Measurements from ENCODE around the gene ATP13A4. TPM values are rescaled to one million over a fixed set of nuclear protein-coding genes. Genes with fewer than 3 reads are reported as not detected.

The ATP13A4 gene
- total and polyA plus RNA-seq, 4 donors = 0.10 to 0.15 TPM; not detected in 2

DNA sequence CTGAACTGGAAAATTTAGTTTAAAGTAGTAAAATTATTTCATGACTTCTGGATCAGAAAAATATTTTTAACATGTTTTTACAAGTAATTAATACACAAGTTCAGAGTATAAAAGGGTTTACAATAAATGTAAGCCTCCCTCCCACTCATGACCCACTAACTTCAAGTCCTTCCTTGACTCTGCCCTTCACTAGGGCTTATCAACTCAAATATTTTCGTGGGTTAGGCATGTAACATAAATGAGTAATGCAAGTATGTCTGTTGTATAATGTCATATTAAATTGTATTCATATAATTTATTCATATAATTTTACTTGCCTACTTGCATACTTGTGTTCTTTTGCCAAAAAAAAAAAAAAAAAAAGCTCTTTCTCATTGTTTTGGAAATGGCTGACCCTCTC lies 34.9 kb upstream of the ATP13A4 start:
- H3K4me3 ChIP-seq (ENCODE audit: low read length in 2 of 2) = no peak overlapping the region
- intact Hi-C loops (cut with DNase I) = no loop called here
- H3K4me1 ChIP-seq (ENCODE audit: control insufficient read depth in 1 of 2, insufficient read depth in 2 of 2, low read length in 2 of 2) = peaks cover 0 to 1% of the 10 kb centered on the region in 2 donors
- ATAC-seq (ENCODE audit: low FRiP score) = no peak
- H3K27me3 ChIP-seq (ENCODE audit: control insufficient read depth in 1 of 2, insufficient read depth in 2 of 2, low read length in 1 of 2) = no peaks in the 10 kb centered on the region
- no peaks in the 10 kb centered on the region for H3K9me3 ChIP-seq (ENCODE audit: control insufficient read depth, low read length)
- 41 to 52% methylated on average over 1 of the region's 1 CpG for WGBS, 2 donors
- no peaks in the 10 kb centered on the region for H3K36me3 ChIP-seq (ENCODE audit: control insufficient read depth in 1 of 2, insufficient read depth in 2 of 2, low read length in 1 of 2)
- H3K27ac ChIP-seq (ENCODE audit: low read depth in 1 of 2, low read length in 2 of 2) = no peak overlapping the region
- DNase-seq = no peak

DNA sequence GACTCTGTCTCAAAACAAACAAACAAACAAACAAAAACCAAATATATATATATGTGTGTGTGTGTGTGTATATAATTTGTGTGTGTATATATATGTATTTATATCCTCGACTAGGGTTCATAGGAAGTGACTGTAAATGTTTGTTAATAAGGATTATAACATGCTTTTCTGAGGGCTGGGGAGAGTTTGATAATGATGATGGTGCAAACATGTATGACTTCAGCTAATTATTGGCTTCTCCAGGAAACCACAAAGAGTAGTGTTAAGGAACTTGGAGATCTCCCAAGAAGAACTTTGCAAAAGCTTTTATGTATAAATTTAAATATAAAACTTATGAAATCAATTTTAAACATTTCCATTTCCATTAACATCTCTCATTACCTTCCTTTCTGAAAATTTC lies 34.4 kb upstream of the ATP13A4 start:
- no peak for DNase-seq

DNA sequence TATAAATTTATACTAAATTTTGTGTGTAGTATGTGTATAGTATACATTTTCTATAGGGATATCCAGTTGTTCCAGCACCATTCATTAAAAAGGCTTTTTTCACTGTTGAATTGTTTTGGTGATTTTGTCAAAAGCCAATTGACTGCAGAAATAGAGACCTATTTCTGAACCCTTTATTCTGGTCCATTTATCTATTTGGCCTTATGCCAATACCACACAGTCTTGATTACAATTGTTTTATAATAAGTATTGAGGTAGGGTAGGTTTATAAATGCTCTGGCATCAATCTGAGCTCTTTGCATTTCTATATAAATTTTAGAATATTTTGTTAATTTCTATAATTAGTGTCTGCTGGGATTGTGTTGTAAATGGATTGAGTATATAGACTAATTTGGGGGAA lies 31.8 kb upstream of the ATP13A4 start:
- intact Hi-C loops (cut with DNase I) = no loop called here
- ATAC-seq (ENCODE audit: low FRiP score) (no peak), DNase-seq (no peak)
- H3K27me3 ChIP-seq (ENCODE audit: control insufficient read depth in 1 of 2, insufficient read depth in 2 of 2, low read length in 1 of 2) = no peaks in the 10 kb centered on the region
- H3K4me3 ChIP-seq (ENCODE audit: low read length in 2 of 2) = no peak overlapping the region
- H3K4me1 ChIP-seq (ENCODE audit: control insufficient read depth in 1 of 2, insufficient read depth in 2 of 2, low read length in 2 of 2) = no peaks in the 10 kb centered on the region
- H3K36me3 ChIP-seq (ENCODE audit: control insufficient read depth in 1 of 2, insufficient read depth in 2 of 2, low read length in 1 of 2) = no peaks in the 10 kb centered on the region
- no peaks in the 10 kb centered on the region for H3K9me3 ChIP-seq (ENCODE audit: control insufficient read depth, low read length)
- H3K27ac ChIP-seq (ENCODE audit: low read depth in 1 of 2, low read length in 2 of 2) = no peak overlapping the region

More for the DNA sequence above, 34.4 kb upstream of the ATP13A4 start:
- no peaks in the 10 kb centered on the region for H3K4me1 ChIP-seq (ENCODE audit: control insufficient read depth in 1 of 2, insufficient read depth in 2 of 2, low read length in 2 of 2)
- no peaks in the 10 kb centered on the region for H3K9me3 ChIP-seq (ENCODE audit: control insufficient read depth, low read length)
- 78 to 81% methylated on average over 1 of the region's 1 CpG for WGBS, 2 donors
- ATAC-seq (ENCODE audit: low FRiP score) = no peak
- no peaks in the 10 kb centered on the region for H3K36me3 ChIP-seq (ENCODE audit: control insufficient read depth in 1 of 2, insufficient read depth in 2 of 2, low read length in 1 of 2)
- intact Hi-C loops (cut with DNase I) = no loop called here
- no peak overlapping the region for H3K4me3 ChIP-seq (ENCODE audit: low read length in 2 of 2)
- H3K27me3 ChIP-seq (ENCODE audit: control insufficient read depth in 1 of 2, insufficient read depth in 2 of 2, low read length in 1 of 2) = no peaks in the 10 kb centered on the region
- no peak overlapping the region for H3K27ac ChIP-seq (ENCODE audit: low read depth in 1 of 2, low read length in 2 of 2)

DNA sequence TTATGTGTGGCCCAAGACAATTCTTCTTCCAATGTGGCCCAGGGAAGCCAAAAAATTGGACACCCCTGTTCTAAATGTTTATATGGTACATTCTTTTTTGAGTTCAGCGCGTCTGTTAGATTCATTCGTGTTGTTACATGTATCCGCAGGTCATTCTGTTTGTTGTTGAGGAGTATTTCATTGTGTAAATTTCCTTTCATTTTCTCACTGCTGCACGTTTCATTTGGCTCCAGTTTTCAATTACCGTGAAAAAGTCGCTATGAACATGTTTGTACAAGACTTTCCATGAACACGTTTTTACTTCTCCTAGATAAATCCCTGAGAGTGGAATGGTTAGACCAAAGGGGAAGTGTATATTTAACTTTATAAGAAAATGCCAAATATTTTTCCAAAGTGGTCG lies 30.8 kb upstream of the ATP13A4 start:
- Histone ChIP-seq H3K4me1 (ENCODE audit: control insufficient read depth in 1 of 2, insufficient read depth in 2 of 2, low read length in 2 of 2) (no peaks in the 10 kb centered on the region), H3K4me3 (ENCODE audit: low read length in 2 of 2) (no peak overlapping the region), H3K36me3 (ENCODE audit: control insufficient read depth in 1 of 2, insufficient read depth in 2 of 2, low read length in 1 of 2) (no peaks in the 10 kb centered on the region), H3K27me3 (ENCODE audit: control insufficient read depth in 1 of 2, insufficient read depth in 2 of 2, low read length in 1 of 2) (no peaks in the 10 kb centered on the region), H3K9me3 (ENCODE audit: control insufficient read depth, low read length) (no peaks in the 10 kb centered on the region), H3K27ac (ENCODE audit: low read depth in 1 of 2, low read length in 2 of 2) (no peak overlapping the region)
- no peak for DNase-seq
- 59 to 66% methylated on average over 9 of the region's 9 CpGs for WGBS, 2 donors
- intact Hi-C loops (cut with DNase I) = no loop called here
- no peak for ATAC-seq (ENCODE audit: low FRiP score)

DNA sequence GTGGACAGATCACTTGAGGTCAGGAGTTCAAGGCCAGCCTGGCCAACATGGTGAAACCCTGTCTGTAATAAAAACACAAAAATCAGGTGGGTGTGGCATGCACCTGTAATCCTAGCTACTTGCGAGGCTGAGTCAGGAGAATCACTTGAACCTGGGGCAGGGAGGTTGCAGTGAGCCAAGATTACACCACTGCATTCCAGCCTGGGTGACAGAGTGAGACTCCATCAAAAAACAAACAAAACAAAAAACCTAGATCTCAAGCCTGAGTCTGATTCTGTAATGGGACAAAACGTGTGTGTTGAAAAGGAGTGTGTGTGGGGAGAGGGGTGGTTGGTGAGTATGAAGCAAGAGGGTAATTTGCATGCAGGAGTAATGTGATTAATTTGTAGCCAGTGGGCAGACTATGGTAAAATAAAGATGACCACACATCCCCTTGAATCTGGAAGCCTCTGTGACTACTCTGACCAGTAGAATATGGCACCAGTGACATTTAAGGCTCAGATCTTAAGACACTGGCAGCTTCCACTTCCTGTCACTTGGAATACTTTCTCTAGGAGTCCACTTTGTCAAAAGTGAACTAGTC lies 19.9 kb upstream of the ATP13A4 start:
- whole genome bisulfite sequencing, 2 donors = 49 to 50% methylated on average over 2 of the region's 2 CpGs
- no peaks in the 10 kb centered on the region for H3K9me3 ChIP-seq (ENCODE audit: control insufficient read depth, low read length)
- ATAC-seq (ENCODE audit: low FRiP score) (no peak), DNase-seq (no peak)
- no peak overlapping the region for H3K27ac ChIP-seq (ENCODE audit: low read depth in 1 of 2, low read length in 2 of 2)
- no peak overlapping the region for H3K4me3 ChIP-seq (ENCODE audit: low read length in 2 of 2)
- no peaks in the 10 kb centered on the region for H3K4me1 ChIP-seq (ENCODE audit: control insufficient read depth in 1 of 2, insufficient read depth in 2 of 2, low read length in 2 of 2)
- intact Hi-C loops (cut with DNase I) = loop anchor here in 1 of 2 donors (5.0 to 10.0 kb wide), 2 partner anchors 762 to 1010 kb away; no protein-coding TSS in a partner anchor
- no peaks in the 10 kb centered on the region for H3K27me3 ChIP-seq (ENCODE audit: control insufficient read depth in 1 of 2, insufficient read depth in 2 of 2, low read length in 1 of 2)
- H3K36me3 ChIP-seq (ENCODE audit: control insufficient read depth in 1 of 2, insufficient read depth in 2 of 2, low read length in 1 of 2) = no peaks in the 10 kb centered on the region

DNA sequence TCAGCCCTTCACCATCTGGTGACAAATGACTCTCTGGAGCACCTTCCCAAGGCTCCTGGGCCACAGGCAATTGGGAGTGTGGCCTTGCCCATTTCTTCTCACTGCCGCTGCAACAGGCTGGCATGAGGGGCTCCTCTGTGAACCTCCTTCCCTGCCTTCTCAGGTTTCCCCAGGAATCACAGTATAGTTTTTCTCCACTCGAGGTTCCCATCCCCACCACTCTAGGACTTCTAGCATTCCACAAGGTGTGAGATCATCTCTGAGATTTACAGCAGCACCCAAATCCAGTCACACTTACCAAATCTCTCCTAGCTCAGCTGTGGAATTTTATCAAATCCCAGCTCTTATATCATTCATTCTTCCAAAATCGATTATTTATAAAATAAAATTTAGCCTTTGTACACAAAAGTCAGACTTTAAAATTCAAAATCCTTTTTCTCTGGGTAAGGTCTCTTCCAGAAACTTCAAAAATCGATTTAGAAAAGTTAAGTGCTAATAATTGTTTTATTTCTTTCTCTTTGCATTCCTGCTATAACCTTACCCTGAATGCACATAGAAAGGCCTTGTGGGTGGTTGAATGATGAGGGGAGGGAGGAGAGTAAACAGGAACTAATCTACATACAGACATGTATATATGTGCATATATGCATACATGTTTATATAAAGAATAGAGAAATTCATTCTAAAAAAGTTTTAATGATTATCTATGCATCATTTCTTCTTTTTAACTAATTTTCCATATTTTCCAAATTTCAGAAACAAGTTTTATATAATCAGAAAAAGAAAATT lies 18.9 kb upstream of the ATP13A4 start:
- no peaks in the 10 kb centered on the region for H3K9me3 ChIP-seq (ENCODE audit: control insufficient read depth, low read length)
- H3K4me3 ChIP-seq (ENCODE audit: low read length in 2 of 2) = no peak overlapping the region
- no peaks in the 10 kb centered on the region for H3K36me3 ChIP-seq (ENCODE audit: control insufficient read depth in 1 of 2, insufficient read depth in 2 of 2, low read length in 1 of 2)
- intact Hi-C loops (cut with DNase I) = loop anchor here (2.0 to 10.0 kb wide), 3 partner anchors 761 to 1009 kb away; no protein-coding TSS in a partner anchor
- no peaks in the 10 kb centered on the region for H3K4me1 ChIP-seq (ENCODE audit: control insufficient read depth in 1 of 2, insufficient read depth in 2 of 2, low read length in 2 of 2)
- WGBS, 2 donors = 64 to 65% methylated on average over 4 of the region's 4 CpGs
- no peaks in the 10 kb centered on the region for H3K27me3 ChIP-seq (ENCODE audit: control insufficient read depth in 1 of 2, insufficient read depth in 2 of 2, low read length in 1 of 2)
- H3K27ac ChIP-seq (ENCODE audit: low read depth in 1 of 2, low read length in 2 of 2) = no peak overlapping the region
- DNase-seq (no peak), ATAC-seq (ENCODE audit: low FRiP score) (no peak)

DNA sequence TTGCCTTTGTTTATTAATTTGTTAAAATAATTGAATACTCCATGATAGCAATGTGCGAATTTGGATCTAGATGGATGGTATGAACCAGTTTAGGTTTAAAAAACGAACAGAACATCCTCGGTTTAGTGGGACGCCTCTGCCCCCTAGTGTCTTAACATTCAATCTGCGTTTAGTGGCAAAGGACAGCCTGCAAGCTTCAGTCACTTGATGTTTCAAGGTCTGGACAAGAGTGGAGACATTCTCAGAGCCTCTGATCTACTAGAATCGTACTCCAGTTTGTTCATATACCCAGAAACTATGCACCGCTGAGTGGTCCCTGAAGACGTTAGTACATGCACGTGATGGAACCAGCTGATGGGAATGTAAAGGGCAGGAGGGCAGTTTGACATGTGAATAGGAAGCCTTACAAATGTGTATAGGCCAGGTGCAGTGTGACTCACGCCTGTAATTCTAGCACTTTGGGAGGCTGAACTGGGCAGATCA lies 17.8 kb upstream of the ATP13A4 start:
- ATAC-seq (ENCODE audit: low FRiP score) = peak; percentile 63
- 7 to 10% methylated on average over 10 of the region's 10 CpGs for WGBS, 2 donors

DNA sequence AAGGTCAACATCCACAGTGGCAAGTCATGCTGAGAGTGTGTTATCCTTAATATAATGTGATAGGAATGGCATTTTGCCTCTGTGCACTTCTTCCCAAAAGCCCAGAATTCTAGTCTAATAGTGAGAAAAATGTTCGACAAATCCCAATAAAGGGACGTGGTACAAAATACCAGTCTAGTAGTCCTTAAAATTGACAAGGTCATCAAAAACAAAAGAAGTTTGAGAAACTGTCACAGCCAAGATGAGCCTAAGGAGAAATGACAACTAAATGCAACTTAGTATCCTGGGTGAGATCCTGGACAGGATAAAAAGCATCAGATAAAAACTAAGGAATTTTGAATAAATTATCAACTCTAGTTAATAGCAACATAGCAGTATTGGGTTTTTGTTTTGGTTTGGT lies 14.4 kb upstream of the ATP13A4 start:
- H3K27me3 ChIP-seq (ENCODE audit: control insufficient read depth in 1 of 2, insufficient read depth in 2 of 2, low read length in 1 of 2) = no peaks in the 10 kb centered on the region
- H3K36me3 ChIP-seq (ENCODE audit: control insufficient read depth in 1 of 2, insufficient read depth in 2 of 2, low read length in 1 of 2) = no peaks in the 10 kb centered on the region
- ATAC-seq (ENCODE audit: low FRiP score) (no peak), DNase-seq (no peak)
- H3K4me3 ChIP-seq (ENCODE audit: low read length in 2 of 2) = no peak overlapping the region
- no peaks in the 10 kb centered on the region for H3K9me3 ChIP-seq (ENCODE audit: control insufficient read depth, low read length)
- intact Hi-C loops (cut with DNase I) = no loop called here
- no peaks in the 10 kb centered on the region for H3K4me1 ChIP-seq (ENCODE audit: control insufficient read depth in 1 of 2, insufficient read depth in 2 of 2, low read length in 2 of 2)
- H3K27ac ChIP-seq (ENCODE audit: low read depth in 1 of 2, low read length in 2 of 2) = no peak overlapping the region
- WGBS, 2 donors = 70 to 74% methylated on average over 2 of the region's 2 CpGs

More for the DNA sequence above, 17.8 kb upstream of the ATP13A4 start:
- no peak overlapping the region for H3K4me3 ChIP-seq (ENCODE audit: low read length in 2 of 2)
- H3K36me3 ChIP-seq (ENCODE audit: control insufficient read depth in 1 of 2, insufficient read depth in 2 of 2, low read length in 1 of 2) = no peaks in the 10 kb centered on the region
- intact Hi-C loops (cut with DNase I) = loop anchor here (2.0 to 10.0 kb wide), 3 partner anchors 760 to 1008 kb away; no protein-coding TSS in a partner anchor
- H3K27ac ChIP-seq (ENCODE audit: low read depth in 1 of 2, low read length in 2 of 2) = no peak overlapping the region
- no peaks in the 10 kb centered on the region for H3K9me3 ChIP-seq (ENCODE audit: control insufficient read depth, low read length)
- no peaks in the 10 kb centered on the region for H3K4me1 ChIP-seq (ENCODE audit: control insufficient read depth in 1 of 2, insufficient read depth in 2 of 2, low read length in 2 of 2)
- no peaks in the 10 kb centered on the region for H3K27me3 ChIP-seq (ENCODE audit: control insufficient read depth in 1 of 2, insufficient read depth in 2 of 2, low read length in 1 of 2)
- DNase-seq = peak in 1 of 2 donors; percentile 52

DNA sequence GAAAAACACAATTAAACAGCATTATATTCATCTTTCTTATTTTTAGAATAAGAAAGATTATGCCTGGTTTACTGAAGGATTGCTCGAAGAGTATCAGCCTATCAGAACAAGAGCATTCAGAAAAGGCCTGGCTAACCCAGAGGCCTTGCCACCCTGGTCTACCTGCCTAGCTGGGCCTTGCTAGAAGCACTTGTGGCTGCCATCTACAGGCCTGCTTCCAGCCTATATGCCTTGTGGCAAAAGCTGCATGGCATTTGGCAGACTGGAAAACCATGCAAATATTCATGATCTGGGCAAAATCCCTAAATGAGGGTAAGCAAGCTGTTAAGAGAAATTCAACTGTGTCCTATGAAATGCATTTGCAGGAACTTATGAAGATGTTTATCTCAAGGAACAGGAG lies 9.3 kb upstream of the ATP13A4 start:
- no peaks in the 10 kb centered on the region for H3K27me3 ChIP-seq (ENCODE audit: control insufficient read depth in 1 of 2, insufficient read depth in 2 of 2, low read length in 1 of 2)
- no peak overlapping the region for H3K27ac ChIP-seq (ENCODE audit: low read depth in 1 of 2, low read length in 2 of 2)
- H3K4me1 ChIP-seq (ENCODE audit: control insufficient read depth in 1 of 2, insufficient read depth in 2 of 2, low read length in 2 of 2) = no peaks in the 10 kb centered on the region
- DNase-seq = no peak
- intact Hi-C loops (cut with DNase I) = no loop called here
- H3K36me3 ChIP-seq (ENCODE audit: control insufficient read depth in 1 of 2, insufficient read depth in 2 of 2, low read length in 1 of 2) = no peaks in the 10 kb centered on the region
- H3K4me3 ChIP-seq (ENCODE audit: low read length in 2 of 2) = no peak overlapping the region
- no peak for ATAC-seq (ENCODE audit: low FRiP score)
- WGBS, 2 donors = 65 to 74% methylated on average over 1 of the region's 1 CpG
- no peaks in the 10 kb centered on the region for H3K9me3 ChIP-seq (ENCODE audit: control insufficient read depth, low read length)
